Measurements from ENCODE around the gene TBC1D22A. TPM values are rescaled to one million over a fixed set of nuclear protein-coding genes. Genes with fewer than 3 reads are reported as not detected.

Gene TBC1D22A
- total and polyA plus RNA-seq, 11 donors = 9.4 to 30.7 (median 18.6) TPM

GRCh38 chr22:46947516-46948257 lies 185.2 kb downstream of the TBC1D22A start:
- DNase-seq = no peak
- peaks cover 0 to 21% (median 0%) of the 10 kb centered on the region in 9 donors for H3K36me3 ChIP-seq
- peaks cover 0 to 10% (median 4%) of the 10 kb centered on the region in 12 donors for H3K4me1 ChIP-seq
- TF ChIP-seq CTCF (IDR thresholded peaks at IDR 0.05) (no peak), POLR2A (IDR thresholded peaks at IDR 0.05) (no peak)
- H3K27ac ChIP-seq = no peak overlapping the region
- no peaks in the 10 kb centered on the region for H3K27me3 ChIP-seq
- ATAC-seq = no peak
- intact Hi-C loops (cut with DNase I) = loop anchor here in 1 of 10 donors (10.0 kb wide), 2 partner anchors 57 to 103 kb away; no protein-coding TSS in a partner anchor
- no peak overlapping the region for H3K4me3 ChIP-seq
- no peaks in the 10 kb centered on the region for H3K9me3 ChIP-seq
- 82 to 86% (median 84%) methylated on average over 14 of the region's 14 CpGs for WGBS, 4 donors

GRCh38 chr22:46948411-46949144 lies 186.1 kb downstream of the TBC1D22A start:
- Histone ChIP-seq H3K4me3 (no peak overlapping the region), H3K4me1 (peaks cover 0 to 3% (median under 1%) of the 10 kb centered on the region in 12 donors), H3K36me3 (peaks cover 0 to 21% (median 0%) of the 10 kb centered on the region in 9 donors), H3K9me3 (no peaks in the 10 kb centered on the region), H3K27me3 (no peaks in the 10 kb centered on the region), H3K27ac (no peak overlapping the region)
- no peak for ATAC-seq
- WGBS, 4 donors = 95 to 96% (median 96%) methylated on average over 16 of the region's 16 CpGs
- no peak for DNase-seq
- TF ChIP-seq CTCF (IDR thresholded peaks at IDR 0.05) = no peak
- TF ChIP-seq POLR2A (IDR thresholded peaks at IDR 0.05) = no peak
- intact Hi-C loops (cut with DNase I) = loop anchor here in 1 of 10 donors (10.0 kb wide), 2 partner anchors 56 to 104 kb away; no protein-coding TSS in a partner anchor

GRCh38 chr22:46951350-46951749 lies 188.9 kb downstream of the TBC1D22A start:
- Histone ChIP-seq H3K36me3 (peaks cover 0 to 27% (median 3%) of the 10 kb centered on the region in 9 donors), H3K9me3 (no peaks in the 10 kb centered on the region), H3K4me1 (peaks cover 0 to 3% (median 0%) of the 10 kb centered on the region in 12 donors), H3K4me3 (no peak overlapping the region), H3K27ac (no peak overlapping the region), H3K27me3 (no peaks in the 10 kb centered on the region)
- ATAC-seq (no peak), DNase-seq (no peak)
- 93 to 95% (median 93%) methylated on average over 12 of the region's 12 CpGs for WGBS, 4 donors
- no peak for TF ChIP-seq POLR2A (IDR thresholded peaks at IDR 0.05)
- TF ChIP-seq CTCF (IDR thresholded peaks at IDR 0.05) = no peak
- intact Hi-C loops (cut with DNase I) = no loop called here

GRCh38 chr22:46951973-46952372 lies 189.5 kb downstream of the TBC1D22A start:
- intact Hi-C loops (cut with DNase I) = no loop called here
- peaks cover 0 to 27% (median 3%) of the 10 kb centered on the region in 9 donors for H3K36me3 ChIP-seq

More at GRCh38 chr22:46951973-46952372, 189.5 kb downstream of the TBC1D22A start:
- Histone ChIP-seq H3K4me1 (peaks cover 0 to 3% (median 0%) of the 10 kb centered on the region in 12 donors), H3K27me3 (no peaks in the 10 kb centered on the region), H3K9me3 (no peaks in the 10 kb centered on the region), H3K4me3 (no peak overlapping the region), H3K27ac (no peak overlapping the region)
- 93 to 95% (median 93%) methylated on average over 7 of the region's 7 CpGs for WGBS, 4 donors
- DNase-seq = no peak
- no peak for TF ChIP-seq CTCF (IDR thresholded peaks at IDR 0.05)
- no peak for TF ChIP-seq POLR2A (IDR thresholded peaks at IDR 0.05)
- no peak for ATAC-seq

Measured in heart left ventricle (tissue), 16 donors.